Endometrial microvascular endothelial cells (primary cell): Measurements from ENCODE around the gene PCDHGA12. TPM values are rescaled to one million over a fixed set of nuclear protein-coding genes. Genes with fewer than 3 reads are reported as not detected.
"Not testable (repeated sequence)": the region's sequence is repeated elsewhere in the genome, so short reads cannot be mapped to it uniquely, and the experiment has no call there.

Experiments used
- in situ Hi-C: cut with HindIII; loops from 2 replicates; pipeline ENCODE4 v1.10.0; 2017; ENCODE audit warnings: low sequenced_read_pairs, low pct_unique_long_range_greater_than_20kb; ENCODE audit errors: inconsistent ontology term
- total RNA-seq: library from RNA; depleted of rRNA; stranded (reverse); fragments of >200 nt; gene quantifications from one replicate; pipeline ENCODE4 v1.2.3, GENCODE V29; 2015; ENCODE audit errors: inconsistent ontology term

The PCDHGA12 gene
- total RNA-seq, 1 donor from 2014 or later, result 0.74 TPM

- in situ Hi-C loops, result not testable (repeated sequence)
Measured at GRCh38 chr5:141432726-141433125, 2.4 kb downstream of the PCDHGA12 start.

GRCh38 chr5:141434006-141434405, 3.7 kb downstream of the PCDHGA12 start:
- in situ Hi-C loops, result no loop called here

- in situ Hi-C loops, result no loop called here
Measured at GRCh38 chr5:141437221-141437620, 6.9 kb downstream of the PCDHGA12 start.

GRCh38 chr5:141439411-141440141, 9.3 kb downstream of the PCDHGA12 start:
- in situ Hi-C loops, result no loop called here

GRCh38 chr5:141440341-141440740, 10.0 kb downstream of the PCDHGA12 start:
- in situ Hi-C loops, result no loop called here

- in situ Hi-C loops, result no loop called here
Measured at GRCh38 chr5:141441571-141442170, 11.4 kb downstream of the PCDHGA12 start.

- in situ Hi-C loops, result no loop called here
Measured at GRCh38 chr5:141465351-141465750, 35.0 kb downstream of the PCDHGA12 start.

GRCh38 chr5:141475625-141476131, 45.4 kb downstream of the PCDHGA12 start, which contains the start of gene PCDHGC3:
Gene PCDHGC3, plus strand, starts transcription at chr5:141475966. Its CDS starts 151 bp downstream, at chr5:141476117.
- in situ Hi-C loops, result no loop called here

- in situ Hi-C loops, result no loop called here
Measured at GRCh38 chr5:141476132-141476911, 46.0 kb downstream of the PCDHGA12 start.

GRCh38 chr5:141477044-141477575, 46.8 kb downstream of the PCDHGA12 start:
- in situ Hi-C loops, result no loop called here

- in situ Hi-C loops, result no loop called here
Measured at GRCh38 chr5:141477815-141478214, 47.5 kb downstream of the PCDHGA12 start.

- in situ Hi-C loops, result no loop called here
Measured at GRCh38 chr5:141478321-141478945, 48.1 kb downstream of the PCDHGA12 start.

- in situ Hi-C loops, result no loop called here
Measured at GRCh38 chr5:141479776-141480175, 49.5 kb downstream of the PCDHGA12 start.

Other genes starting within 250 kb of the PCDHGA12 start
- 0.28 TPM for gene PCDHB16, start 248.1 kb upstream of the PCDHGA12 start, total RNA-seq
- gene PCDHB9, start 243.3 kb upstream of the PCDHGA12 start, total RNA-seq, result not detected
- 0.19 TPM for gene PCDHB10, start 238.2 kb upstream of the PCDHGA12 start, total RNA-seq
- gene PCDHB11, start 230.9 kb upstream of the PCDHGA12 start, total RNA-seq, result 0.19 TPM
- not detected for gene PCDHB12, start 221.8 kb upstream of the PCDHGA12 start, total RNA-seq
- 0.65 TPM for gene PCDHB13, start 216.6 kb upstream of the PCDHGA12 start, total RNA-seq
- gene PCDHB14, start 207.2 kb upstream of the PCDHGA12 start, total RNA-seq, result 0.37 TPM
- not detected for gene PCDHB15, start 185.1 kb upstream of the PCDHGA12 start, total RNA-seq
- gene SLC25A2, start 126.5 kb upstream of the PCDHGA12 start, total RNA-seq, result 0.09 TPM
- gene TAF7, start 109.7 kb upstream of the PCDHGA12 start, total RNA-seq, result 45.0 TPM
- 0.09 TPM for gene PCDHGA1, start 100.0 kb upstream of the PCDHGA12 start, total RNA-seq
- gene PCDHGA2, start 91.7 kb upstream of the PCDHGA12 start, total RNA-seq, result 0.84 TPM
- gene PCDHGA3, start 86.7 kb upstream of the PCDHGA12 start, total RNA-seq, result 1.3 TPM
- gene PCDHGB1, start 80.4 kb upstream of the PCDHGA12 start, total RNA-seq, result 0.74 TPM
- 3.2 TPM for gene PCDHGA4, start 75.5 kb upstream of the PCDHGA12 start, total RNA-seq
- 2.0 TPM for gene PCDHGB2, start 70.5 kb upstream of the PCDHGA12 start, total RNA-seq
- 0.46 TPM for gene PCDHGA5, start 66.3 kb upstream of the PCDHGA12 start, total RNA-seq
- 0.65 TPM for gene PCDHGB3, start 60.3 kb upstream of the PCDHGA12 start, total RNA-seq
- gene PCDHGA6, start 56.6 kb upstream of the PCDHGA12 start, total RNA-seq, result 1.2 TPM
- gene PCDHGA7, start 47.8 kb upstream of the PCDHGA12 start, total RNA-seq, result 1.0 TPM
- 2.4 TPM for gene PCDHGB4, start 42.8 kb upstream of the PCDHGA12 start, total RNA-seq
- gene PCDHGA8, start 37.9 kb upstream of the PCDHGA12 start, total RNA-seq, result under 0.01 TPM
- 3.7 TPM for gene PCDHGB5, start 32.6 kb upstream of the PCDHGA12 start, total RNA-seq
- gene PCDHGA9, start 27.7 kb upstream of the PCDHGA12 start, total RNA-seq, result 0.19 TPM
- gene PCDHGB6, start 22.5 kb upstream of the PCDHGA12 start, total RNA-seq, result 1.0 TPM
- 1.1 TPM for gene PCDHGA10, start 17.5 kb upstream of the PCDHGA12 start, total RNA-seq
- gene PCDHGB7, start 12.8 kb upstream of the PCDHGA12 start, total RNA-seq, result 1.2 TPM
- gene PCDHGA11, start 9.5 kb upstream of the PCDHGA12 start, total RNA-seq, result 4.5 TPM
- gene PCDHGC3, start 45.5 kb downstream of the PCDHGA12 start, total RNA-seq, result 8.1 TPM
- gene PCDHGC4, start 54.5 kb downstream of the PCDHGA12 start, total RNA-seq, result not detected
- gene PCDHGC5, start 58.6 kb downstream of the PCDHGA12 start, total RNA-seq, result not detected
- gene DIAPH1, start 188.5 kb downstream of the PCDHGA12 start, total RNA-seq, result 91.6 TPM
- 43.5 TPM for gene HDAC3, start 206.3 kb downstream of the PCDHGA12 start, total RNA-seq
- gene RELL2, start 206.5 kb downstream of the PCDHGA12 start, total RNA-seq, result 9.0 TPM
- gene FCHSD1, start 220.9 kb downstream of the PCDHGA12 start, total RNA-seq, result 68.2 TPM